Lower leg skin (tissue), 3 donors: Measurements from ENCODE around the gene ABCD1.
"Not testable (repeated sequence)": the region's sequence is repeated elsewhere in the genome, so short reads cannot be mapped to it uniquely, and the experiment has no call there.

Experiments used
- CTCF ChIP-seq, 3 donors: fragments of 450-650 bp; IDR thresholded peaks; one replicate each; pipeline ENCODE4 v1.5.1; 2016; ENCODE audit warnings: antibody characterized with exemption in 3 of 3, mild to moderate bottlenecking in 3 of 3, moderate library complexity in 2 of 3
- POLR2A ChIP-seq, 2 donors: fragments of 450-650 bp; IDR thresholded peaks; one replicate each; pipeline ENCODE4 v1.6.1; 2016 to 2017; ENCODE audit warnings: antibody characterized with exemption in 2 of 2, mild to moderate bottlenecking in 1 of 2, moderate library complexity in 1 of 2

- TF ChIP-seq POLR2A, CTCF (IDR thresholded peaks at IDR 0.05): not testable (repeated sequence)
Observed at GRCh38 chrX:153694256-153694655, 30.4 kb upstream of the ABCD1 start.
